Breast epithelium (tissue), 3 donors: ENCODE results near the gene CDKN2D.
A peak's percentile ranks its signal among the peaks of the same experiment; 100 is the strongest.

Experiments used
- POLR2A ChIP-seq: fragments of 450-650 bp; IDR thresholded peaks from one replicate; pipeline ENCODE4 v1.6.1; 2016; ENCODE audit warnings: antibody characterized with exemption, mild to moderate bottlenecking, moderate library complexity
- TF ChIP-seq, protein P1 (sequence below), 3 donors: fragments of 450-650 bp; IDR thresholded peaks; one replicate each; pipeline ENCODE4 v1.5.1; 2016 to 2017; ENCODE audit warnings: antibody characterized with exemption in 3 of 3, mild to moderate bottlenecking in 3 of 3, moderate library complexity in 3 of 3

DNA sequence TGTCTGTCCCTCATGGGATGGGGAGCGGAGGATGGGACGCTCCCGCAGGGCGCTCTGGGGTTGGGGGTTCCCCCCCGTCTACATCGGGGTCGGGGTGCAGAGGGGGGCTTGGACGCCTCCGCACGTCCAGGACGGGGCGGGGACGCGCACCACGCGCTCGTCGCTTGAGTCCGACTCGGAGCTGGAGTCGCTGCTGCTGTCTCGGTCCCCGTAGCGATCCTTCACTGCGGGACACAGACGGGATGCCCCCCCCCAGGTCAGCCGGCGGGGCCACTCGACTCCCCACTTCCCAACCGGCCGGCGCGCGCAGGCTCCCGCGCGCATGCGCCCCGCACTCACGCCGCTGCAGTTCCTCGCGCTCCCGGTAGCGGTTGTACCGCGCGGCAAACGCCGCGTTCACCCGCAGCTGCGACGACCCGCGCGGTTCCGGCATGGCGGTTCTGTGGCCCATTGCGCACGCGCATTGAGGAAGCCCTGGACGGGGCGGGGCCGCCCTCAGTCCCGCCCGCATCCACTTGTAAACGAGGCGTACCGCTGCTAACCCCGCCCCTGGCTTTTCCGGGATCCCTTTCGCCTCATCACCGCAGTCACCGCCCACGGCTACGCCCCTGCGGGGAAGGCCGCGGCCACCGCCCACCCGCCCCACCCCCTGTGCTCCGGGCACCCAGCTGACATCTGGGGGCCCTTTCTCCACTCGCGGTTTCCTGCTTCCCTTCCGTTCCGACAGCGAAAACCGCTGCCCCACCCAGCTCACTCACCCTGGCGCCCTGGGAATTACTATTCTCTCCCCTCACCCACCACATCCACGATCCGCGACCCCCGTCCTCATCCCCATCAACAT is 3.0 kb downstream of the CDKN2D start, which contains the start of gene KRI1:
- TF ChIP-seq POLR2A: peak; percentile 68
- TF ChIP-seq, protein P1, sequence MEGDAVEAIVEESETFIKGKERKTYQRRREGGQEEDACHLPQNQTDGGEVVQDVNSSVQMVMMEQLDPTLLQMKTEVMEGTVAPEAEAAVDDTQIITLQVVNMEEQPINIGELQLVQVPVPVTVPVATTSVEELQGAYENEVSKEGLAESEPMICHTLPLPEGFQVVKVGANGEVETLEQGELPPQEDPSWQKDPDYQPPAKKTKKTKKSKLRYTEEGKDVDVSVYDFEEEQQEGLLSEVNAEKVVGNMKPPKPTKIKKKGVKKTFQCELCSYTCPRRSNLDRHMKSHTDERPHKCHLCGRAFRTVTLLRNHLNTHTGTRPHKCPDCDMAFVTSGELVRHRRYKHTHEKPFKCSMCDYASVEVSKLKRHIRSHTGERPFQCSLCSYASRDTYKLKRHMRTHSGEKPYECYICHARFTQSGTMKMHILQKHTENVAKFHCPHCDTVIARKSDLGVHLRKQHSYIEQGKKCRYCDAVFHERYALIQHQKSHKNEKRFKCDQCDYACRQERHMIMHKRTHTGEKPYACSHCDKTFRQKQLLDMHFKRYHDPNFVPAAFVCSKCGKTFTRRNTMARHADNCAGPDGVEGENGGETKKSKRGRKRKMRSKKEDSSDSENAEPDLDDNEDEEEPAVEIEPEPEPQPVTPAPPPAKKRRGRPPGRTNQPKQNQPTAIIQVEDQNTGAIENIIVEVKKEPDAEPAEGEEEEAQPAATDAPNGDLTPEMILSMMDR (IDR thresholded peaks at IDR 0.05): peak; percentile 24 to 51 (median 38)
